ENCODE data around the gene TPM1. TPM values are rescaled to one million over a fixed set of nuclear protein-coding genes. Genes with fewer than 3 reads are reported as not detected.

The TPM1 gene
- total and polyA plus RNA-seq, 2 of the 4 experiments (the other 2 are of a cell fraction), result 661 to 1,623 TPM

DNA sequence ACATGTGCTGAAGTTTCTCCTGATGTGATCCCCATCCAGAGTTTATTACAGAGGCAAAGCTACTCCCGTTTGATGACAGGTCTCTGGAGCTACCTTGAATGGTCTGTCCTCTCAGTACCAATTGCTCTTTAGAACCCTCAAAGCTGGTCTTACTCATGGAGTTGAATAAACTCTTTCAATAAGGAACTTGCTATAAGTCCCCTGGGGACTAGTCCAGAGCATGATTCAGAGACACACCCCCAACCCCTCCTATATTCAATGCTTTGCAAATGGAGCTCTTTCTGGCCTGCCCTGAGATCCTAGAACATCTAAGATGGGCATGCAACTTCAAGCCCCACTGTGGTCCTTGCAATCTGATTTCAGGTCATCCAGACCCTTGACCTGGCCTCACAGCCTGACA lies 23.9 kb upstream of the TPM1 start:
- no peak overlapping the region for H3K27ac ChIP-seq (ENCODE audit: insufficient read depth, low read length)
- no peak overlapping the region for H4K8ac ChIP-seq (ENCODE audit: low read depth in 2 of 2, low read length in 2 of 2)

More for the DNA sequence above, 23.9 kb upstream of the TPM1 start:
- intact Hi-C loops (cut with micrococcal nuclease), result no loop called here
- Histone ChIP-seq H2BK20ac (ENCODE audit: low read depth, low read length) (peak overlapping the region; percentile 22; the same call in 1 of the 2 replicates), H4K20me1 (ENCODE audit: insufficient read depth, low read length) (peaks cover 7% of the 10 kb centered on the region; the same call in 1 of the 2 replicates), H3K27me3 (ENCODE audit: control insufficient read depth, insufficient read depth, low read length) (no peaks in the 10 kb centered on the region), H3K4me1 (ENCODE audit: control insufficient read depth, insufficient read depth, low read length) (peaks cover 30% of the 10 kb centered on the region), H3K36me3 (ENCODE audit: control insufficient read depth, insufficient read depth, low read length) (no peaks in the 10 kb centered on the region), H3K4me3 (ENCODE audit: insufficient read depth, low read depth, low read length) (no peak overlapping the region), H4K91ac (ENCODE audit: insufficient read depth, low read depth, low read length) (no peak overlapping the region), H2BK120ac (ENCODE audit: low read depth, low read length) (no peak overlapping the region), H3K9me3 (ENCODE audit: control insufficient read depth, insufficient read depth, low read length) (no peaks in the 10 kb centered on the region), H3K9ac (ENCODE audit: low read depth, low read length) (no peak overlapping the region), H2AK9ac (replicated peaks; ENCODE audit: low read depth, low read length, poor library complexity) (peak overlapping the region; percentile 26), H3K79me1 (ENCODE audit: low read depth in 1 of 2, low read length in 2 of 2) (peaks cover 0 to 7% of the 10 kb centered on the region in 2 experiments; a peak in 1 of 4 replicates), H3K4me2 (ENCODE audit: low read depth, low read length) (no peak overlapping the region), H3K9me1 (ENCODE audit: insufficient read depth, low read length) (peaks cover 46% of the 10 kb centered on the region), H3K56ac (ENCODE audit: extremely low read depth, insufficient read depth, low read length) (no peak overlapping the region), H2BK5ac (ENCODE audit: low read depth, low read length, poor library complexity, severe bottlenecking) (no peak overlapping the region), H2BK15ac (ENCODE audit: low read depth, low read length) (0 out of 3 replicates have a peak overlapping the region, but pooled peaks have one; percentile 28), H2AK5ac (ENCODE audit: low read depth, low read length) (peak overlapping the region; percentile 37), H3K14ac (replicated peaks; ENCODE audit: low read depth, low read length) (peak overlapping the region; percentile 34; the same call in 1 of the 2 replicates), H4K5ac (ENCODE audit: low read depth, low read length) (no peak overlapping the region), H3K23ac (ENCODE audit: low read depth, low read length) (no peak overlapping the region), H3K18ac (ENCODE audit: low read depth, low read length) (no peak overlapping the region), H2AFZ (replicated peaks; ENCODE audit: low read length, poor library complexity) (no peak overlapping the region), H3K4ac (ENCODE audit: low read depth, low read length) (peak overlapping the region; percentile 28)
- CTCF ChIA-PET, result no interaction called here
- TF ChIP-seq CEBPB (IDR thresholded peaks at IDR 0.05; ENCODE audit: low read depth, low read length), result no peak
- TF ChIP-seq RAD21 (IDR thresholded peaks at IDR 0.05; ENCODE audit: low read length), result no peak
- TF ChIP-seq FOS (IDR thresholded peaks at IDR 0.05; ENCODE audit: low read depth, low read length), result no peak
- no peak for TF ChIP-seq MAFK (IDR thresholded peaks at IDR 0.05; ENCODE audit: low read depth, low read length)
- no peak for TF ChIP-seq NFE2L2 (IDR thresholded peaks at IDR 0.05; ENCODE audit: low read depth, low read length)
- TF ChIP-seq, protein P1, sequence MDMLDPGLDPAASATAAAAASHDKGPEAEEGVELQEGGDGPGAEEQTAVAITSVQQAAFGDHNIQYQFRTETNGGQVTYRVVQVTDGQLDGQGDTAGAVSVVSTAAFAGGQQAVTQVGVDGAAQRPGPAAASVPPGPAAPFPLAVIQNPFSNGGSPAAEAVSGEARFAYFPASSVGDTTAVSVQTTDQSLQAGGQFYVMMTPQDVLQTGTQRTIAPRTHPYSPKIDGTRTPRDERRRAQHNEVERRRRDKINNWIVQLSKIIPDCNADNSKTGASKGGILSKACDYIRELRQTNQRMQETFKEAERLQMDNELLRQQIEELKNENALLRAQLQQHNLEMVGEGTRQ (IDR thresholded peaks at IDR 0.05; ENCODE audit: low read depth, low read length), result no peak
- TF ChIP-seq SMC3 (IDR thresholded peaks at IDR 0.05; ENCODE audit: low read depth, low read length), result no peak
- TF ChIP-seq, protein P2, sequence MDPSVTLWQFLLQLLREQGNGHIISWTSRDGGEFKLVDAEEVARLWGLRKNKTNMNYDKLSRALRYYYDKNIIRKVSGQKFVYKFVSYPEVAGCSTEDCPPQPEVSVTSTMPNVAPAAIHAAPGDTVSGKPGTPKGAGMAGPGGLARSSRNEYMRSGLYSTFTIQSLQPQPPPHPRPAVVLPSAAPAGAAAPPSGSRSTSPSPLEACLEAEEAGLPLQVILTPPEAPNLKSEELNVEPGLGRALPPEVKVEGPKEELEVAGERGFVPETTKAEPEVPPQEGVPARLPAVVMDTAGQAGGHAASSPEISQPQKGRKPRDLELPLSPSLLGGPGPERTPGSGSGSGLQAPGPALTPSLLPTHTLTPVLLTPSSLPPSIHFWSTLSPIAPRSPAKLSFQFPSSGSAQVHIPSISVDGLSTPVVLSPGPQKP (IDR thresholded peaks at IDR 0.05; ENCODE audit: borderline replicate concordance, low read depth, low read length), result no peak
- no peak for TF ChIP-seq POLR2A (IDR thresholded peaks at IDR 0.05; ENCODE audit: low read depth, low read length)
- TF ChIP-seq MXI1 (IDR thresholded peaks at IDR 0.05; ENCODE audit: borderline replicate concordance, low read depth, low read length), result no peak
- no peak for TF ChIP-seq BHLHE40 (IDR thresholded peaks at IDR 0.05; ENCODE audit: low read depth, low read length)
- TF ChIP-seq MAZ (IDR thresholded peaks at IDR 0.05; ENCODE audit: borderline replicate concordance, low read depth, low read length), result no peak
- no peak for TF ChIP-seq CHD1 (IDR thresholded peaks at IDR 0.05; ENCODE audit: low read depth, low read length)
- TF ChIP-seq RFX5 (IDR thresholded peaks at IDR 0.05; ENCODE audit: low read depth, low read length), result no peak
- no peak for TF ChIP-seq RCOR1 (IDR thresholded peaks at IDR 0.05; ENCODE audit: insufficient replicate concordance, low read length)
- TF ChIP-seq, protein P3, sequence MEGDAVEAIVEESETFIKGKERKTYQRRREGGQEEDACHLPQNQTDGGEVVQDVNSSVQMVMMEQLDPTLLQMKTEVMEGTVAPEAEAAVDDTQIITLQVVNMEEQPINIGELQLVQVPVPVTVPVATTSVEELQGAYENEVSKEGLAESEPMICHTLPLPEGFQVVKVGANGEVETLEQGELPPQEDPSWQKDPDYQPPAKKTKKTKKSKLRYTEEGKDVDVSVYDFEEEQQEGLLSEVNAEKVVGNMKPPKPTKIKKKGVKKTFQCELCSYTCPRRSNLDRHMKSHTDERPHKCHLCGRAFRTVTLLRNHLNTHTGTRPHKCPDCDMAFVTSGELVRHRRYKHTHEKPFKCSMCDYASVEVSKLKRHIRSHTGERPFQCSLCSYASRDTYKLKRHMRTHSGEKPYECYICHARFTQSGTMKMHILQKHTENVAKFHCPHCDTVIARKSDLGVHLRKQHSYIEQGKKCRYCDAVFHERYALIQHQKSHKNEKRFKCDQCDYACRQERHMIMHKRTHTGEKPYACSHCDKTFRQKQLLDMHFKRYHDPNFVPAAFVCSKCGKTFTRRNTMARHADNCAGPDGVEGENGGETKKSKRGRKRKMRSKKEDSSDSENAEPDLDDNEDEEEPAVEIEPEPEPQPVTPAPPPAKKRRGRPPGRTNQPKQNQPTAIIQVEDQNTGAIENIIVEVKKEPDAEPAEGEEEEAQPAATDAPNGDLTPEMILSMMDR (conservative IDR thresholded peaks at IDR 0.05; ENCODE audit: low read depth, low read length), result no peak
- DNase-seq, result peak; percentile 39
- in situ Hi-C loops (cut with MboI; ENCODE audit: low sequenced_read_pairs), result no loop called here
- POLR2A ChIA-PET (ENCODE audit: unreplicated experiment), result no interaction called here
- no peak for ATAC-seq (ENCODE audit: low read depth)
- no TSS peak for BruUV-seq (replicated peaks)
- dilution Hi-C loops (cut with HindIII; ENCODE audit: low sequenced_read_pairs, unreplicated experiment), result no loop called here
- WGBS, 2 experiments (ENCODE audit: extremely low coverage in 2 of 2, insufficient read length in 1 of 2), result no CpG with 5 or more reads among the region's 1 CpG
